ENCODE results near the gene KCNMB2.

Gene KCNMB2

GRCh38 chr3:178584722-178585380, 48.6 kb downstream of the KCNMB2 start:
- no peak for TF ChIP-seq CTCF (IDR thresholded peaks at IDR 0.05)
- DNase-seq, result no peak
- H3K27ac ChIP-seq, result no peak overlapping the region
- H3K4me1 ChIP-seq, result no peaks in the 10 kb centered on the region
- peaks cover 0 to 4% (median 2%) of the 10 kb centered on the region in 3 donors for H3K9me3 ChIP-seq
- no peaks in the 10 kb centered on the region for H3K27me3 ChIP-seq
- intact Hi-C loops (cut with DNase I; ENCODE audit: low total_unique reads), result no loop called here
- no peak overlapping the region for H3K4me3 ChIP-seq
- H3K36me3 ChIP-seq, result no peaks in the 10 kb centered on the region

GRCh38 chr3:178585454-178585853, 49.2 kb downstream of the KCNMB2 start:
- peaks cover 0 to 4% (median 0%) of the 10 kb centered on the region in 3 donors for H3K9me3 ChIP-seq
- H3K4me1 ChIP-seq, result no peaks in the 10 kb centered on the region
- no peak for TF ChIP-seq CTCF (IDR thresholded peaks at IDR 0.05)
- no peaks in the 10 kb centered on the region for H3K27me3 ChIP-seq
- intact Hi-C loops (cut with DNase I; ENCODE audit: low total_unique reads), result no loop called here
- no peak for DNase-seq
- H3K4me3 ChIP-seq, result no peak overlapping the region
- no peak overlapping the region for H3K27ac ChIP-seq
- no peaks in the 10 kb centered on the region for H3K36me3 ChIP-seq

- Histone ChIP-seq H3K4me1 (no peaks in the 10 kb centered on the region), H3K27me3 (no peaks in the 10 kb centered on the region), H3K9me3 (peaks cover 0 to 2% (median 0%) of the 10 kb centered on the region in 3 donors), H3K27ac (no peak overlapping the region), H3K4me3 (no peak overlapping the region), H3K36me3 (no peaks in the 10 kb centered on the region)
- TF ChIP-seq CTCF (IDR thresholded peaks at IDR 0.05), result no peak
- intact Hi-C loops (cut with DNase I; ENCODE audit: low total_unique reads), result no loop called here
- no peak for DNase-seq
Observed at GRCh38 chr3:178586076-178586475, 49.8 kb downstream of the KCNMB2 start.

GRCh38 chr3:178588628-178589027, 52.4 kb downstream of the KCNMB2 start:
- Histone ChIP-seq H3K4me1 (no peaks in the 10 kb centered on the region), H3K9me3 (no peaks in the 10 kb centered on the region), H3K27me3 (no peaks in the 10 kb centered on the region), H3K36me3 (no peaks in the 10 kb centered on the region), H3K27ac (no peak overlapping the region), H3K4me3 (no peak overlapping the region)
- intact Hi-C loops (cut with DNase I; ENCODE audit: low total_unique reads), result no loop called here
- no peak for DNase-seq
- TF ChIP-seq CTCF (IDR thresholded peaks at IDR 0.05), result no peak

GRCh38 chr3:178593786-178594185, 57.5 kb downstream of the KCNMB2 start:
- TF ChIP-seq CTCF (IDR thresholded peaks at IDR 0.05), result no peak
- Histone ChIP-seq H3K4me3 (no peak overlapping the region), H3K27ac (no peak overlapping the region), H3K36me3 (no peaks in the 10 kb centered on the region), H3K4me1 (no peaks in the 10 kb centered on the region), H3K9me3 (no peaks in the 10 kb centered on the region), H3K27me3 (no peaks in the 10 kb centered on the region)
- no peak for DNase-seq
- intact Hi-C loops (cut with DNase I; ENCODE audit: low total_unique reads), result no loop called here

- H3K27me3 ChIP-seq, result no peaks in the 10 kb centered on the region
- DNase-seq, result no peak
- no peaks in the 10 kb centered on the region for H3K36me3 ChIP-seq
- intact Hi-C loops (cut with DNase I; ENCODE audit: low total_unique reads), result no loop called here
- TF ChIP-seq CTCF (IDR thresholded peaks at IDR 0.05), result no peak
- no peak overlapping the region for H3K4me3 ChIP-seq
- no peak overlapping the region for H3K27ac ChIP-seq
- H3K9me3 ChIP-seq, result no peaks in the 10 kb centered on the region
- no peaks in the 10 kb centered on the region for H3K4me1 ChIP-seq
Observed at GRCh38 chr3:178597371-178597770, 61.1 kb downstream of the KCNMB2 start.

All from tibial artery (tissue), 4 donors.